IgD-negative memory B cell (primary cell): Measurements from ENCODE around the gene GFOD2. TPM values are rescaled to one million over a fixed set of nuclear protein-coding genes. Genes with fewer than 3 reads are reported as not detected.
"Not testable (repeated sequence)": the region's sequence is repeated elsewhere in the genome, so short reads cannot be mapped to it uniquely, and the experiment has no call there.

Source experiments
- H3K27ac Mint-ChIP-seq, 3 donors: one replicate each; pipeline ENCODE4 v1.8.0; 2020 to 2022; ENCODE audit warnings: mild to moderate bottlenecking in 3 of 3, mixed read lengths in 3 of 3, moderate library complexity in 1 of 3
- H3K27me3 Mint-ChIP-seq: one replicate; pipeline ENCODE4 v1.8.0; 2021; ENCODE audit warnings: mixed read lengths
- H3K36me3 Mint-ChIP-seq: one replicate; pipeline ENCODE4 v1.8.0; 2020; ENCODE audit warnings: mild to moderate bottlenecking, mixed read lengths
- H3K4me1 Mint-ChIP-seq, 3 donors: one replicate each; pipeline ENCODE4 v1.8.0; 2020 to 2022; ENCODE audit warnings: mixed read lengths in 3 of 3, mild to moderate bottlenecking in 1 of 3
- H3K4me3 Mint-ChIP-seq, 4 donors: one replicate each; pipeline ENCODE4 v1.8.0; 2020 to 2022; ENCODE audit warnings: mild to moderate bottlenecking in 4 of 4, mixed read lengths in 4 of 4, moderate library complexity in 3 of 4
- H3K9me3 Mint-ChIP-seq, 3 donors: one replicate each; pipeline ENCODE4 v1.8.0; 2020 to 2021; ENCODE audit warnings: mixed read lengths in 3 of 3, mild to moderate bottlenecking in 1 of 3
- polyA plus RNA-seq: library from polyadenylated mRNA; unstranded; fragments of 300-500 nt; fragmentation: Illumina TruSeq; gene quantifications from one replicate; pipeline ENCODE4 v1.2.3, GENCODE V29; 2021

The GFOD2 gene, protein sequence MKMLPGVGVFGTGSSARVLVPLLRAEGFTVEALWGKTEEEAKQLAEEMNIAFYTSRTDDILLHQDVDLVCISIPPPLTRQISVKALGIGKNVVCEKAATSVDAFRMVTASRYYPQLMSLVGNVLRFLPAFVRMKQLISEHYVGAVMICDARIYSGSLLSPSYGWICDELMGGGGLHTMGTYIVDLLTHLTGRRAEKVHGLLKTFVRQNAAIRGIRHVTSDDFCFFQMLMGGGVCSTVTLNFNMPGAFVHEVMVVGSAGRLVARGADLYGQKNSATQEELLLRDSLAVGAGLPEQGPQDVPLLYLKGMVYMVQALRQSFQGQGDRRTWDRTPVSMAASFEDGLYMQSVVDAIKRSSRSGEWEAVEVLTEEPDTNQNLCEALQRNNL
- polyA plus RNA-seq = 13.4 TPM

DNA sequence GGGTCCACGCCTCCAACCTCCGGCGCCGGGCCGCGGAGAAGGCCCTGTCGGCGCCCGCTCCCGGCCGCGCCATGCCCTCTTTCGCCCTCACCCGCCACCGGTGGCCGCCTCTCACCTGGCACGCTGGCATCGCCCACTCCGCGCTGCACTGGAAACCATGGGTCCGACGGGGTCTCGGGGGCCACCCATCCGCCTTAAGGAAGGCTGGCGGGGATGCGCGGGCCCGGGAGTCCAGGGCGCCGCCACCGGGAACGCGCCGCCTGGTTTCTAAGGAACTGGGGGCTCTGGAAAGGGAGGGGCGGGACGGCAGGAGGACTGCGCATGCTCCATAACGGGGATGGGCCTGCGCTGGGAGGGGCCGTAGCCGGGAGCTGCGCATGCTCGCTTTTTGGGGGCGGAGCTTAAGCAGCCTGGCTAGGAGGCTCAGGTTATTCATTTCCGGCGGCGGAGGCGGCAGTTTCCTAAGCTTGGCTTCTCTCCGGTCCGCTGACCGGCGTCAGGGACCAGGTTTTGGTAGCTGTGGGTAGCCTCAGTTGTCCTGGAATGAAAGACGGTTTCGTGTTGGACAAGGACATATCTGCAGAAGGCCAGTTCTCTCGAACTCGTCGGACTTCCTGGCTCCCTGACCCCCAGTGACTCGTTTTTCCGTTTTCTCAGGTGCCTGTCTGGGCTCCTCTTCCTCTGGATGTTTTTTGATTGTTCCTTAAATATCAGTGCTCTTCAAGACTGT lies at the start of gene GFOD2:
Gene GFOD2, minus strand, starts transcription at position 269 of the 730 bp plus-strand sequence. CDS start 33,601 bp downstream, outside the sequence.
- Mint-ChIP-seq H3K36me3 (no peaks in the 10 kb centered on the region), H3K9me3 (no peaks in the 10 kb centered on the region), H3K27me3 (no peaks in the 10 kb centered on the region), H3K27ac (peak within 1 kb of the TSS; percentile 75 to 97 (median 92)), H3K4me3 (peak within 1 kb of the TSS; percentile 92 to 99 (median 96)), H3K4me1 (peaks cover 21 to 28% (median 26%) of the 10 kb centered on the region in 3 donors)

DNA sequence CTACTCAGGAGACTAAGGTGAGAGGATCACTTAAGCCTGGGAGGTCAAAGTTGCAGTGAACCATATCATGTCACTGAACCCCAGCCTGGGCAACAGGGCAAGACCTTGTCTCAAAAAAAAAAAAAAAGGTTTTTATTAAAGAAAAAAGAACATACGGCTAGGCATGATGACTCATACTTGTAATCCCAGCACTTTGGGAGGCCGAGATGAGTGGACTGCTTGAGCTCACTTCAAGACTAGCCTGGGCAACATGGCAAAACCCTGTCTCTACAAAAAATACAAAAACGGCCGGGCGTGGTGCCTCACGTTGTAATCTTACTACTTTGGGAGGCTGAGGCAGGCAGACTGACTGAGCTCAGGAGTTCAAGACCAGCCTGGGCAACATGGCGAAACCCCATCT lies 48.8 kb upstream of the GFOD2 start:
- Mint-ChIP-seq H3K36me3 (peaks cover 10% of the 10 kb centered on the region), H3K4me3 (no peak overlapping the region), H3K27ac (no peak overlapping the region), H3K4me1 (peaks cover 0 to 1% (median 0%) of the 10 kb centered on the region in 3 donors), H3K9me3 (no peaks in the 10 kb centered on the region), H3K27me3 (no peaks in the 10 kb centered on the region)

DNA sequence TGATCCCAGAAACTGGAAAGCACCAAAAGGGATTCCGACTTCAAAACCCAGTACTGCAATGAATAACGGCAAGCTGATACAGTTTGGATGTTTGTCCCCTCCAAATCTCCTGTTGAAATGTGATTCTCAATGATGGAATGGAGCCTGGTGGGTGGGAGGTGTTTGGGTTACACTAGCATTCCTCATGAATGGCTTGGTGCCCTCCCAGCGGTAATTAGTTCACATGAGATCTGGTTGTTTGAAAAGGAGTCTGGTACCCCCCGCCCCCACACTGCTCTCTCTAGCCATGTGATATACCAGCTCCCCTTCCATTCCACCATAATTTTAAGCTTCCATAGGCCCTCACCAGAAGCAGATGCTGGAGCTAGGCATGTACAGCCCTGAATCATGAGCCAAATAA lies 47.2 kb upstream of the GFOD2 start:
- Mint-ChIP-seq H3K36me3 (peaks cover 7% of the 10 kb centered on the region), H3K4me1 (no peaks in the 10 kb centered on the region), H3K9me3 (no peaks in the 10 kb centered on the region), H3K4me3 (no peak overlapping the region), H3K27ac (no peak overlapping the region), H3K27me3 (no peaks in the 10 kb centered on the region)

DNA sequence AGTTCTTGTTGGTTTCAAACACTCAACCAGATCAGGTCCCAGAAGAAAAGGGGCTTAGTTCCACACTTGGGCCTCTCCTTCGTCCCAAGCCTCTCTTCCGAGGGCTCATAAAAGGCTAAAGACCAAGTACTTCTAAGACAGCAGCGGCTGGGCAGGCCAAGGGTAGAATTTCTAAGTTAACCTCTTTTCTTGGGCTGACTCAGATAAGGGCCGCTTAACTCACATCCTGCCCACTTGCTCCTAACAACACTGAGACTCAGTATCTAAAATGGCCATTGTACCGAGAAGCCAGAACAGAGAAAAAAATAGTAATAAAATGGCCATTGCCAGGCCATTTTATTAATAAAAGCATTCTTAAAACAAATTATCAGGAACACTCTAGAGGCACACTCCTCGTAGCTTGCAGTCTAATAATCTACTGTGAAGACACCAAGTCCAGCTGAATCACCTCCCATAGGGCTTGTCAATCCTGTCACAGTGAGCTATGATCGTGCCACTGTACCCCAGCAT lies 45.1 kb upstream of the GFOD2 start:
- H3K36me3 Mint-ChIP-seq = peaks cover 4% of the 10 kb centered on the region
- peak overlapping the region in 1 of 3 donors; percentile 39 for H3K27ac Mint-ChIP-seq
- H3K4me3 Mint-ChIP-seq = no peak overlapping the region
- peaks cover 4% of the 10 kb centered on the region in 3 donors for H3K4me1 Mint-ChIP-seq
- H3K27me3 Mint-ChIP-seq = no peaks in the 10 kb centered on the region
- no peaks in the 10 kb centered on the region for H3K9me3 Mint-ChIP-seq

DNA sequence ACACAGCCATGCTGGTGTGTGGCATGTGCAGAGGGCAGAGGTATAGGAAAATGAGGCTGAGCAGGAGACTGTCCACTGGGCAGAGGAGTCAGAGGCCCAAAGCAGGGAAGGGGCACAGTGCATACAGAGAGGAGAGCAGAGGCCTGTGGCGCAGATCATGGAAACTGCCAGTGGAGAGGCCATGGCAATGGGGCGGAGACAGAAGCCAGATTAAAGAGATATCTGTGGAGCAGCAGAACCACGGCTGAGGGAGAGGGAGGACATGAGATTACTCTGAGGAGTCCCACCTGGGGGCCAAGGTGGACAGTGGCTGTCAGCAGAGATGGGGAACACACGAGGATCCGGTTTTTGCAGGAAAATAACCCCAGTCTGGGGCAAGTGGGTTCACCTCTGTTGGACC lies 44.0 kb upstream of the GFOD2 start:
- H3K27ac Mint-ChIP-seq = no peak overlapping the region
- peaks cover 4 to 5% (median 4%) of the 10 kb centered on the region in 3 donors for H3K4me1 Mint-ChIP-seq
- H3K36me3 Mint-ChIP-seq = peaks cover 4% of the 10 kb centered on the region
- no peak overlapping the region for H3K4me3 Mint-ChIP-seq
- no peaks in the 10 kb centered on the region for H3K27me3 Mint-ChIP-seq
- no peaks in the 10 kb centered on the region for H3K9me3 Mint-ChIP-seq

DNA sequence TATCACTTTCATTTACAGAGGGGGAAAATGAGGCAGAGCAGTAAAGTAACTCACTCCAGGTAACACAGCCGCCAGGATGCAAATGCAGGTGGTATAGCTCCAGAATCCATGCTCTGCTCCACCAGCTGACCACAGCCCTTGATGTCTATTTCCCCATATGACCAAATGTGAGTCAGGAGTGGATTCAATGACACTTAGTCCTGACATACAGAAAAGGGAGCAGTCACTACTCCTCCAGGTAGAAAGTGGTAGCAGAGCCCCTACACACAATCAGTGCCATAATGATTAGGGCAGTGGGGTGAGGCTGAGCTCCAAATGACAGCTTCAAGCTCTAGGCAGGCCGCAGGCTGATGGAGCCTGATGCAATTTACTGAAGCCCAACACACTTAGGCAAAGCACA lies 43.3 kb upstream of the GFOD2 start:
- H3K4me1 Mint-ChIP-seq = peaks cover 4 to 5% (median 4%) of the 10 kb centered on the region in 3 donors
- no peak overlapping the region for H3K4me3 Mint-ChIP-seq
- no peak overlapping the region for H3K27ac Mint-ChIP-seq
- peaks cover 4% of the 10 kb centered on the region for H3K36me3 Mint-ChIP-seq
- no peaks in the 10 kb centered on the region for H3K9me3 Mint-ChIP-seq
- no peaks in the 10 kb centered on the region for H3K27me3 Mint-ChIP-seq

DNA sequence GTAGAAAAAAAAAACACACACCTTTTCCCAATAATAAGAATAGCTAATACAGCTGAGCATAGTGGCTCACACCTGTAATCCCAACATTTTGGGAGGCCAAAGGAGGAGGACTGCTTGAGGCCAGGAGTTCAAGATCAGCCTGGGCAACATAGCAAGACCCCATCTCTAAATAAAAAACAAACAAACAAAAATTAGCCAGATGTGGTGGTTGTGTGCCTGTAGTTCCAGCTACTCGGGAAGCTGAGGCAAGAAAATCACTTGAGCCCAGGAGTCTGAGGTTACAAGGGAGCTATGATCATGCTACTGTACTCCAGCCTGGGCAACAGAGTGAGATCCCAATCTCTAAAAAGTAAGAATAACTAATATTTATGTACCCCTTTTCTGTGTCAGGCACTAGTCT lies 42.8 kb upstream of the GFOD2 start:
- Mint-ChIP-seq H3K9me3 (no peaks in the 10 kb centered on the region), H3K27me3 (no peaks in the 10 kb centered on the region)

DNA sequence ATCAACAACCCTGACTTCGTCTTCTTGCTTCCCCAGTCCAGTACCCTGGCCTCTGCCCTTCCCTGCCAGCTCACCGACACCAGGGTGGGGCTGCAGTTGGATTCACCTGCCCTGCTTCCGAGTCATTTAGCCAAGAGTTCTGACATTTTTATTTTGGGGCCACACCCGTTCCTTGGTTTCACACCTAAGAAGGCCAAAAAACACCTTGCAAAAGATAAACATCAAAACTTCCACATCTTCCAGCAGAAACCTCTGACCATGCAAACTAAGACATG lies 41.8 kb upstream of the GFOD2 start:
- H3K27ac Mint-ChIP-seq = no peak overlapping the region
- peaks cover 4 to 6% (median 5%) of the 10 kb centered on the region in 3 donors for H3K4me1 Mint-ChIP-seq
- peaks cover 6% of the 10 kb centered on the region for H3K36me3 Mint-ChIP-seq
- no peaks in the 10 kb centered on the region for H3K27me3 Mint-ChIP-seq
- peak overlapping the region in 1 of 4 donors; percentile 67 for H3K4me3 Mint-ChIP-seq
- H3K9me3 Mint-ChIP-seq = no peaks in the 10 kb centered on the region

More for the DNA sequence above, 42.8 kb upstream of the GFOD2 start:
- H3K36me3 Mint-ChIP-seq = peaks cover 4% of the 10 kb centered on the region
- no peak overlapping the region for H3K4me3 Mint-ChIP-seq
- H3K4me1 Mint-ChIP-seq = peaks cover 4 to 5% (median 4%) of the 10 kb centered on the region in 3 donors
- H3K27ac Mint-ChIP-seq = no peak overlapping the region

DNA sequence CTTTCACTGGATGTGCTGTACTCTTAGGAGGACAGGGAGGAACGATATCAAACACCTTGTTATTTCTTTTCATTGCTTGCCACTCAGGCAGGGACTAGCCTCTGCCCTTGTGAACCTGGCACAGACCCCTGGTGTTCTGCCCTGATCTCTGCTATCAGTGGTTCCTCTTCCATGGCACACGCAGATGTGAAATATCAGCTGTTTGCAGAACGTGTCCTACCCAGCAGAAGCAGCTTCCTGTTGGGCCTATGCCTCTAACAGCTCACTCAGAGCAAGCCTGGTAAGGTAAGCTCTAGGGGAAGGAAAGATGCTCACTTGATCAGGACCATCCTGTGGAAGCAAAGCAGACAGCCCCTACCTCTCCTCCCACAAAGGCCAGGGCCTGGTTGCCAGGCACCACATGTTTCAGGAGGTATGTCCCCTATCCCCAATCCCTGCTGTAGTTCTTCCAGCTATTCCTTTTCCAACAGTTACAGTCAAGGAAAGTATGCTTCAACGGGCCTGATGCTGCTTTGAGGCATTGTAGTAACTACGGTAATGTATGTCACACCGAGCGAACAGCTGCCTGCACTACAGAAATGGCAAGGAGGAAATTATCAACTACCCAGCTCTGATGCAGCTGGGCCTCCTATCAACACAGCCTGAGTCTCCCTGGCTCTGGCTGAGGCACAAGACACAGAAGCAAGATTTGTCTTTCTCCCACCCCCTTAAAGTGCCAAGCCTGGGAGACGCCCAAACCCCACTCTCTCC lies 41.3 kb upstream of the GFOD2 start:
- H3K4me3 Mint-ChIP-seq = no peak overlapping the region
- H3K4me1 Mint-ChIP-seq = peaks cover 4 to 8% (median 5%) of the 10 kb centered on the region in 3 donors
- no peaks in the 10 kb centered on the region for H3K9me3 Mint-ChIP-seq
- H3K36me3 Mint-ChIP-seq = peaks cover 6% of the 10 kb centered on the region
- H3K27me3 Mint-ChIP-seq = no peaks in the 10 kb centered on the region
- H3K27ac Mint-ChIP-seq = peak overlapping the region in 1 of 3 donors; percentile 13

DNA sequence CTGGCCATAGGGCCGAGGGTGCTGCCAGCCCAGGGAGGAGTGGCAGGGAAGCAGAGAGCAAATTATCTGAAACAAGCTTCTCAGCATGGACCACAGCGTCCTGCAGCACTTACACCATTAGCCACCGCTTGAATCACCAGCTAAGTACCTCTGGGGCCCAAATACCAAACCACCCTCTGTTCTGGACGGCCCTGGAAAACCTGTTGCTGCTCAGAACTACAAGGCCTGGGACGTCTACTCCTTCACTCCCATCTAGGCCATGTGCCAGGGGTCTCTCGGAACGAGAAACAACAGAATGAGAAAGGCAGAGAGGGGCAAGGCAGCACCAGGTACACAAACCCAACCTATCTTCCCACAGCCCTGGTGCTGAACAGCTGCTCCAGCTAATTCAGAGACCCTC lies 39.9 kb upstream of the GFOD2 start:
- H3K36me3 Mint-ChIP-seq = peaks cover 6% of the 10 kb centered on the region

DNA sequence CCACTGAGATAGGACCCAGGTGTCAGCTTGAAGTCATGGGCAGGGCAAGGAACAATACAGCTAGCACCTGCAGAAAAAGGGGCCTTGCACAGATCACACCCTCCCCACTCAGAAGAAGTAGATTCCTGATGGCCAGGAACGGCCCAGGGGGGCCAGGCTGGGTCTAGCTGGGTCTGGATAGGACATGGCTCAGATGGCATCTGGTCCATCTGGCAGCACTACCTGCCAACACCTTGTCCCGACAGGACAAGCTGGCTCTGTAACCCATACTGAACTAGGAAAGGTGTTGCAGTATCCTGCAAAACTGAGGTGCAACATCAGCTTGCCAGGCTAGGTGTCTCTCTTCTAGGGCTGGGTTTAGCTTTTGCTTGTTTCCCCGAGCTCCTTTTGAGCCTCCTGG lies 38.9 kb upstream of the GFOD2 start:
- Mint-ChIP-seq H3K4me3 (no peak overlapping the region), H3K27ac (peak overlapping the region in 1 of 3 donors; percentile 77), H3K9me3 (no peaks in the 10 kb centered on the region), H3K36me3 (peaks cover 6% of the 10 kb centered on the region), H3K27me3 (no peaks in the 10 kb centered on the region), H3K4me1 (peaks cover 4 to 8% (median 5%) of the 10 kb centered on the region in 3 donors)

More for the DNA sequence above, 39.9 kb upstream of the GFOD2 start:
- Mint-ChIP-seq H3K4me1 (peaks cover 4 to 8% (median 5%) of the 10 kb centered on the region in 3 donors), H3K4me3 (no peak overlapping the region), H3K9me3 (no peaks in the 10 kb centered on the region), H3K27ac (no peak overlapping the region), H3K27me3 (no peaks in the 10 kb centered on the region)

DNA sequence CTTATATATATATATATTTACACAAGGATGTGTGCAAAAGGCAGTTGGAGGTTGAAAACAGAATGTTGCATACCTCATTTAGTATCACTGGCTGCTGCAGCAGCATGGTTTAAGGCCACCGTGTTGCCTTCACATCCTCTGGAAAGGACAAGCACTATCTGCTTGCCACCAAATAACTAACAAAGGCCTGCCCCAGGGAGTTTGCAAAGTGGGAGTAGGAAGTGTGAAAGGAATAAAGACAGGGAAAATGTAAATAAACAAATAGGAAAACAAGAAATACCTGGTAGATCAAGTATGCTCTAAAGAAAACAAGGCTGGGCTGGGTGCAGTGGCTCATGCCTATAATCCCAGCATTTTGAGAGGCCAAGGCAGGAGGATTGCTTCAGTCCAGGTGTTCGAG lies 33.5 kb upstream of the GFOD2 start:
- H3K4me1 Mint-ChIP-seq = peaks cover 12 to 25% (median 14%) of the 10 kb centered on the region in 3 donors

DNA sequence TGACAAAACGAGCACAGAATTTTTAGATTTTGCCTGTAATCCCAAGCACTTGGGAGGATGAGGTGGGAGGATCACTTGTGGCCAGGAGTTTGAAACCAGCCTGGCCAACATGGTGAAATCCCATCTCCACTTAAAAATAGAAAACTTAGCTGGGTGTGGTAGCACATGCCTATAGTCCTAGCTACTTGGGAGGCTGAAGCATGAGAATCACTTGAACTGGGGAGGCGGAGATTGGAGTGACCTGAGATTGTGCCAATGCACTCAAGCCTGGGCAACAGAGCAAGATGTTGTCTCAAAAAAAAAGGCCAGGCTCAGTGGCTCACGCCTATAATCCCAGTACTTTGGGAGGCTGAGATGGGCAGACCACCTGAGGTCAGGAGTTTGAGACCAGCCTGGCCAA lies 32.2 kb upstream of the GFOD2 start:
- not testable (repeated sequence) for H3K27ac Mint-ChIP-seq, H3K9me3 Mint-ChIP-seq, H3K27me3 Mint-ChIP-seq, H3K36me3 Mint-ChIP-seq
- Mint-ChIP-seq H3K4me1 (peaks cover 12 to 25% (median 16%) of the 10 kb centered on the region in 3 donors), H3K4me3 (peak overlapping the region in 1 of 4 donors; percentile 66)

More for the DNA sequence above, 33.5 kb upstream of the GFOD2 start:
- H3K27me3 Mint-ChIP-seq = no peaks in the 10 kb centered on the region
- H3K27ac Mint-ChIP-seq = peak overlapping the region in 1 of 3 donors; percentile 53
- H3K36me3 Mint-ChIP-seq = peaks cover 6% of the 10 kb centered on the region
- H3K4me3 Mint-ChIP-seq = no peak overlapping the region
- H3K9me3 Mint-ChIP-seq = no peaks in the 10 kb centered on the region

DNA sequence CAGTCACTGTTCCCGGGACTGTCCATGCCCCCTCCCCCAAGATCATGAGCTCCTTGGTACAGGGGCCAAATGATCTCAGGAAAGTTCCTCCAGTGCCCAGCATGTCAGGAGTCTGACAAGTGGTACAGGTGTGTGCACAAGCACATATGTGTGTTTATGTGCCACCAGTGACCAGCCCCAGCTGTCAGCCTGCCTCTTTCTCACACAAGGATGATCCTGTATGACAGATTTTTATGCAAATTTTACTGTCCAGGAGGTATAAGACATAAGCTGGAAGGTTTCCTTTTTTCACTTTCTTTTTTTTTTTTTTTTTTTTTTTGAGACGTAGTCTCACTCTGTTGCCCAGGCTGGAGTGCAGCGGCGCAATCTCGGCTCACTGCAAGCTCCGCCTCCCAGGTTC lies 31.4 kb upstream of the GFOD2 start:
- Mint-ChIP-seq H3K4me1 (peaks cover 12 to 21% (median 16%) of the 10 kb centered on the region in 3 donors), H3K36me3 (peaks cover 6% of the 10 kb centered on the region), H3K4me3 (peak overlapping the region in 1 of 4 donors; percentile 87), H3K9me3 (no peaks in the 10 kb centered on the region), H3K27me3 (no peaks in the 10 kb centered on the region), H3K27ac (peak overlapping the region; percentile 20 to 80 (median 65))
